Measurements from ENCODE around the gene TMEM53.
A peak's percentile ranks its signal among the peaks of the same experiment; 100 is the strongest.

The TMEM53 gene

GRCh38 chr1:44613941-44614340 is 60.3 kb downstream of the TMEM53 start:
- FAIRE-seq: no peak
- no peak for DNase-seq (ENCODE audit: insufficient read length, low spot score)
- TF ChIP-seq TAF1 (IDR thresholded peaks at IDR 0.05; ENCODE audit: low read depth, low read length) (no peak), SPI1 (IDR thresholded peaks at IDR 0.05; ENCODE audit: low read depth, low read length) (no peak), POLR2AphosphoS5 (IDR thresholded peaks at IDR 0.05; ENCODE audit: low read depth, low read length) (no peak), POU2F2 (IDR thresholded peaks at IDR 0.05; ENCODE audit: low read depth, low read length) (no peak), PAX5 (IDR thresholded peaks at IDR 0.05; ENCODE audit: insufficient read depth, low read length, severe bottlenecking) (no peak), POLR2A (IDR thresholded peaks at IDR 0.05; ENCODE audit: low read depth, low read length) (no peak)

- DNase-seq (ENCODE audit: insufficient read length, low spot score): no peak
- no peak for TF ChIP-seq PAX5 (IDR thresholded peaks at IDR 0.05; ENCODE audit: insufficient read depth, low read length, severe bottlenecking)
- TF ChIP-seq SPI1 (IDR thresholded peaks at IDR 0.05; ENCODE audit: low read depth, low read length): no peak
- TF ChIP-seq TAF1 (IDR thresholded peaks at IDR 0.05; ENCODE audit: low read depth, low read length): no peak
- no peak for TF ChIP-seq POU2F2 (IDR thresholded peaks at IDR 0.05; ENCODE audit: low read depth, low read length)
- no peak for TF ChIP-seq POLR2A (IDR thresholded peaks at IDR 0.05; ENCODE audit: low read depth, low read length)
- no peak for TF ChIP-seq POLR2AphosphoS5 (IDR thresholded peaks at IDR 0.05; ENCODE audit: low read depth, low read length)
- FAIRE-seq: no peak
Measured at GRCh38 chr1:44611866-44612265, 62.4 kb downstream of the TMEM53 start.

- DNase-seq (ENCODE audit: insufficient read length, low spot score): no peak
- FAIRE-seq: no peak
- TF ChIP-seq POLR2AphosphoS5 (IDR thresholded peaks at IDR 0.05; ENCODE audit: low read depth, low read length): no peak
- TF ChIP-seq POLR2A (IDR thresholded peaks at IDR 0.05; ENCODE audit: low read depth, low read length): no peak
- TF ChIP-seq POU2F2 (IDR thresholded peaks at IDR 0.05; ENCODE audit: low read depth, low read length): no peak
- TF ChIP-seq TAF1 (IDR thresholded peaks at IDR 0.05; ENCODE audit: low read depth, low read length): no peak
- no peak for TF ChIP-seq SPI1 (IDR thresholded peaks at IDR 0.05; ENCODE audit: low read depth, low read length)
- TF ChIP-seq PAX5 (IDR thresholded peaks at IDR 0.05; ENCODE audit: insufficient read depth, low read length, severe bottlenecking): no peak
Measured at GRCh38 chr1:44611419-44611818, 62.9 kb downstream of the TMEM53 start.

DNA sequence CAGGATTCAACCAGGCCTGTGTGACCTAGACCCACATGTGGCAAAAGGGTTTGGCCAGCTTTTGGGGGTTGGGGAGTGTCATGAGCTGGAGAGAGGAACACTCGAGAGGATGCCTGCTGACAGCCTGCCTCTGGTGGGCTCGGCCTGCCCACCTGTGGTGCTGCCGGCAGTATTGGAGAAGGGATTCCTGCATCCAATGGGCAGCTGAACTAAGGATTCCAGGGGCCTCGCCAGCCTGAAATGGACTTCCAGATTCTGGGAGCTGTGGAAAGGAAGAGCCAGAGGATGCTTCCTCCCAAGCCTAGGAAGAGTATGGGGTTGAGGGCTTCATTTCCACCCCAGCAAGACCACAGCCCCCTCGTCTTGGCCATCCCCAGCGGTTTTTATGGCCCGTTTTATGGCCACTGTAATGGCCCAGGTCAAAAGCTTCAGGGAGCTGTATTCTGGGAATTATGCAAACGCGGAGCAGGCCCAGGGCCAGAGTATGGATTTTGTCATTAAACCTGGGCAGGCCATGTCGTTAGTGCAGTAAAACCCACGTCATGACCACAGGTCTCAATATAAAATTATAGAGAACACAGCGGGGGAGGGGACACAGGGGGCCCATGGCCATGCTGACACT is 63.6 kb downstream of the TMEM53 start:
- FAIRE-seq: no peak
- DNase-seq (ENCODE audit: insufficient read length, low spot score): no peak
- TF ChIP-seq POLR2AphosphoS5 (IDR thresholded peaks at IDR 0.05; ENCODE audit: low read depth, low read length): no peak
- no peak for TF ChIP-seq TAF1 (IDR thresholded peaks at IDR 0.05; ENCODE audit: low read depth, low read length)
- TF ChIP-seq SPI1 (IDR thresholded peaks at IDR 0.05; ENCODE audit: low read depth, low read length): no peak
- no peak for TF ChIP-seq PAX5 (IDR thresholded peaks at IDR 0.05; ENCODE audit: insufficient read depth, low read length, severe bottlenecking)
- no peak for TF ChIP-seq POLR2A (IDR thresholded peaks at IDR 0.05; ENCODE audit: low read depth, low read length)
- TF ChIP-seq POU2F2 (IDR thresholded peaks at IDR 0.05; ENCODE audit: low read depth, low read length): no peak

GRCh38 chr1:44609768-44610526 is 64.3 kb downstream of the TMEM53 start:
- no peak for DNase-seq (ENCODE audit: insufficient read length, low spot score)
- TF ChIP-seq TAF1 (IDR thresholded peaks at IDR 0.05; ENCODE audit: low read depth, low read length) (no peak), PAX5 (IDR thresholded peaks at IDR 0.05; ENCODE audit: insufficient read depth, low read length, severe bottlenecking) (no peak), POLR2AphosphoS5 (IDR thresholded peaks at IDR 0.05; ENCODE audit: low read depth, low read length) (no peak), POU2F2 (IDR thresholded peaks at IDR 0.05; ENCODE audit: low read depth, low read length) (no peak), SPI1 (IDR thresholded peaks at IDR 0.05; ENCODE audit: low read depth, low read length) (no peak), POLR2A (IDR thresholded peaks at IDR 0.05; ENCODE audit: low read depth, low read length) (no peak)
- no peak for FAIRE-seq

- no peak for DNase-seq (ENCODE audit: insufficient read length, low spot score)
- no peak for TF ChIP-seq POU2F2 (IDR thresholded peaks at IDR 0.05; ENCODE audit: low read depth, low read length)
- no peak for TF ChIP-seq POLR2AphosphoS5 (IDR thresholded peaks at IDR 0.05; ENCODE audit: low read depth, low read length)
- TF ChIP-seq POLR2A (IDR thresholded peaks at IDR 0.05; ENCODE audit: low read depth, low read length): no peak
- no peak for TF ChIP-seq TAF1 (IDR thresholded peaks at IDR 0.05; ENCODE audit: low read depth, low read length)
- no peak for TF ChIP-seq SPI1 (IDR thresholded peaks at IDR 0.05; ENCODE audit: low read depth, low read length)
- FAIRE-seq: no peak
Measured at GRCh38 chr1:44609412-44609767, 64.9 kb downstream of the TMEM53 start.

DNA sequence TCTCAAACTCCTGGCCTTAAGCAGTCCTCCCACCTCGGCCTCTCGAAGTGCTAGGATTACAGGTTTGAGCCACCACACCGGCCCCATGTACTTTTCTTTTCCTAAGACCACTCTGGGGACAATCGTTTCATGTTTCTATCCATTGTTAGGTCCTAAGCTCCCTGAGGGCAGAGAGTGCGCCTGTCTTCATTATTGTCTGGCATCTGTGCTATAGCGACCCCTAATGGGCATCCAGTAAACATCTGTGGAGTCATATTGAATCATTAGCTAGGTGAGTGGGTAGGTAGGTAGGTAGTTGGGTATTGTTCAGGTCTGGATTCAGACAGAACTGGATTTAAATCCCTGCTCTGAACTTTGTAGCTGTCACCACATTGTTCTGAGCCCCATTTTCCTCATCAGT is 66.1 kb downstream of the TMEM53 start:
- DNase-seq (ENCODE audit: insufficient read length, low spot score) (no peak), FAIRE-seq (peak; percentile 41)
- no peak for TF ChIP-seq POU2F2 (IDR thresholded peaks at IDR 0.05; ENCODE audit: low read depth, low read length)
- TF ChIP-seq POLR2AphosphoS5 (IDR thresholded peaks at IDR 0.05; ENCODE audit: low read depth, low read length): no peak
- TF ChIP-seq PAX5 (IDR thresholded peaks at IDR 0.05; ENCODE audit: insufficient read depth, low read length, severe bottlenecking): no peak
- TF ChIP-seq POLR2A (IDR thresholded peaks at IDR 0.05; ENCODE audit: low read depth, low read length): no peak
- TF ChIP-seq SPI1 (IDR thresholded peaks at IDR 0.05; ENCODE audit: low read depth, low read length): no peak
- TF ChIP-seq TAF1 (IDR thresholded peaks at IDR 0.05; ENCODE audit: low read depth, low read length): no peak

DNA sequence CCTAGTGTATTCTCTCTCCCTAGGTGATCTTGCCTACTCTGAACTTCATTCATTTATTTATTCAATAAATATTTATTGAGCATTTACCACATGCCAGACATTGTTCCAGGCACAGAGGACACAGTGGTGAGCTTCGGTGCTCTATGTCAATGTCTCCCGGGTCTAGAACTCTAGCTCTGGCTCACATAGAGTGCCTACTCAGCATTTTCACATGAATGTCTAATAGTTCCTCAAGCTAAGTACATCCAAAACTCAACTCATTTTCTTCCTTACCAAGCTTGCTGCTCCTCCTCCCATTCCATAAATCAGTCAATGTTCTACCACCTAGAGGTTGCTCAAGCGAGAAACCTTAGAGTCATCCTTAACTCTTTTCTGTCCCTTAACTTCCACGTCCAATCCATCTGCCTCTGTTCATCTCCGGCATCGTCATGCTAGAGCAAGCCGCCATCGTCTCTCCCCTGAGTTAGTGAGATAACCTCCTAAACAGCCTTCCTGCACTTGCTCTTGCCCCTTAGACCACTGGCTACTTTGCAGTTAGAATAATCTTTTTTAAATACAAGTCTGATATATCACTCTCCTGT is 67.5 kb downstream of the TMEM53 start:
- FAIRE-seq (no peak), DNase-seq (ENCODE audit: insufficient read length, low spot score) (no peak)
- TF ChIP-seq POLR2AphosphoS5 (IDR thresholded peaks at IDR 0.05; ENCODE audit: low read depth, low read length) (no peak), POLR2A (IDR thresholded peaks at IDR 0.05; ENCODE audit: low read depth, low read length) (no peak), PAX5 (IDR thresholded peaks at IDR 0.05; ENCODE audit: insufficient read depth, low read length, severe bottlenecking) (no peak), TAF1 (IDR thresholded peaks at IDR 0.05; ENCODE audit: low read depth, low read length) (no peak), SPI1 (IDR thresholded peaks at IDR 0.05; ENCODE audit: low read depth, low read length) (no peak), POU2F2 (IDR thresholded peaks at IDR 0.05; ENCODE audit: low read depth, low read length) (no peak)

- TF ChIP-seq TAF1 (IDR thresholded peaks at IDR 0.05; ENCODE audit: low read depth, low read length) (no peak), POU2F2 (IDR thresholded peaks at IDR 0.05; ENCODE audit: low read depth, low read length) (no peak), SPI1 (IDR thresholded peaks at IDR 0.05; ENCODE audit: low read depth, low read length) (no peak)
- FAIRE-seq: peak; percentile 35
- no peak for DNase-seq (ENCODE audit: insufficient read length, low spot score)
Measured at GRCh38 chr1:44605914-44606615, 68.2 kb downstream of the TMEM53 start.
